A549 (cell line): Measurements from ENCODE around the gene GNA15. TPM values are rescaled to one million over a fixed set of nuclear protein-coding genes. Genes with fewer than 3 reads are reported as not detected.

ENCODE experiments used
- ATAC-seq, 2 experiments: fragments of 200-7000 bp in 1 of 2; fragments of >200 bp in 1 of 2; cut with Nextera tagmentation in 1 of 2; cut with Tn5 transposase in 1 of 2; 3 replicates each; pipeline versions ENCODE4 v1.8.0 to v1.9.1; 2018 to 2020; ENCODE audit warnings: mild to moderate bottlenecking in 1 of 2, moderate library complexity in 1 of 2
- CTCF ChIA-PET: fragments of 300-600 bp; sonication (Branson Sonifier 250); formaldehyde crosslinking; extraction: SDS; loops from one replicate; lab custom pipeline; 2021; ENCODE audit warnings: antibody characterized with exemption, inconsistent platforms; lab: Yijun Ruan, JAX
- POLR2A ChIA-PET: fragments of 350-600 bp; formaldehyde crosslinking; extraction: SDS; loops from one replicate; lab custom pipeline; 2021; ENCODE audit warnings: antibody characterized with exemption, inconsistent platforms; lab: Yijun Ruan, JAX
- DNase-seq, 2 experiments: peaks; one replicate each; pipeline versions ENCODE4 v3.0.0 to v3.0.0-alpha.2; 2011 to 2016; ENCODE audit warnings: low read depth in 1 of 2, low spot score in 1 of 2
- FAIRE-seq: peaks from 2 replicates; lab custom pipeline; 2011; peaks lifted over from hg19 to GRCh38; lab: Jason Lieb, UNC
- H3K27ac ChIP-seq, 2 experiments: fragments of >200 bp; sonication (Bioruptor Twin); formaldehyde crosslinking; 3 replicates each; pipeline ENCODE4 v1.5.1; 2016 to 2017
- H3K4me1 ChIP-seq: fragments of >200 bp; sonication (Bioruptor Twin); formaldehyde crosslinking; 3 replicates; pipeline ENCODE4 v1.6.1; 2016
- H3K4me2 ChIP-seq: fragments of >200 bp; sonication (Bioruptor Twin); formaldehyde crosslinking; 3 replicates; pipeline ENCODE4 v1.6.1; 2016
- H3K4me3 ChIP-seq: fragments of >200 bp; sonication (Bioruptor Twin); formaldehyde crosslinking; 3 replicates; pipeline ENCODE4 v1.5.1; 2016
- H3K9me3 ChIP-seq: fragments of >200 bp; sonication (Bioruptor Twin); formaldehyde crosslinking; 3 replicates; pipeline ENCODE4 v1.6.1; 2016
- CBX2 ChIP-seq: fragments of 200-600 bp; sonication (generic); IDR thresholded peaks from 2 replicates; pipeline ENCODE4 v1.6.1; 2016; ENCODE audit warnings: low read depth, mild to moderate bottlenecking, borderline replicate concordance
- CEBPB ChIP-seq, 2 experiments: fragments of >200 bp in 1 of 2; sonication (Bioruptor Twin) in 1 of 2; formaldehyde crosslinking in 1 of 2; IDR thresholded peaks; 2 replicates each; pipeline ENCODE4 v1.6.1; 2012 to 2016
- CHD4 ChIP-seq: fragments of 200-600 bp; sonication (generic); IDR thresholded peaks from 2 replicates; pipeline ENCODE4 v1.6.1; 2016; ENCODE audit warnings: antibody characterized with exemption, mild to moderate bottlenecking, borderline replicate concordance
- ESRRA ChIP-seq: fragments of 150-350 bp; IDR thresholded peaks from 2 replicates; pipeline ENCODE4 v1.6.1; 2014; ENCODE audit warnings: mild to moderate bottlenecking, low read length, borderline replicate concordance
- FOSB ChIP-seq: fragments of 250-450 bp; sonication (Bioruptor Pico); IDR thresholded peaks from 2 replicates; pipeline ENCODE4 v1.5.0; 2020; ENCODE audit warnings: mild to moderate bottlenecking, moderate library complexity
- FOSL2 ChIP-seq, 2 experiments: fragments of 450-650 bp in 1 of 2; fragments of >200 bp in 1 of 2; sonication (Bioruptor Twin) in 1 of 2; formaldehyde crosslinking; IDR thresholded peaks; 2 replicates each; pipeline versions ENCODE4 v1.5.0 to v1.6.1; 2016 to 2020; ENCODE audit warnings: mild to moderate bottlenecking in 1 of 2, moderate library complexity in 1 of 2
- HEYL ChIP-seq: fragments of 250-450 bp; sonication (Bioruptor Pico); IDR thresholded peaks from 2 replicates; pipeline ENCODE4 v1.8.0; 2021; ENCODE audit warnings: mild to moderate bottlenecking, moderate library complexity
- JUNB ChIP-seq: fragments of >200 bp; sonication (Bioruptor Twin); formaldehyde crosslinking; IDR thresholded peaks from 2 replicates; pipeline ENCODE4 v1.6.1; 2016
- KDM5A ChIP-seq: fragments of 200-600 bp; sonication (generic); IDR thresholded peaks from 2 replicates; pipeline ENCODE4 v1.6.1; 2016; ENCODE audit warnings: antibody characterized with exemption, mild to moderate bottlenecking
- POLR2AphosphoS2 ChIP-seq: conservative IDR thresholded peaks from 2 replicates; pipeline ENCODE4 v1.6.1; 2012; ENCODE audit warnings: low read length, improper control_type of control experiment, inconsistent platforms
- RCOR1 ChIP-seq: fragments of 150-350 bp; IDR thresholded peaks from 2 replicates; pipeline ENCODE4 v1.6.1; 2014; ENCODE audit warnings: antibody characterized with exemption, low read length, low read depth
- SREBF2 ChIP-seq: fragments of 450-650 bp; IDR thresholded peaks from 2 replicates; pipeline ENCODE4 v1.6.1; 2014; ENCODE audit warnings: mild to moderate bottlenecking, moderate library complexity
- TFCP2L1 ChIP-seq: fragments of 250-450 bp; sonication (Bioruptor Pico); IDR thresholded peaks from 2 replicates; pipeline ENCODE4 v1.5.0; 2021; ENCODE audit warnings: mild to moderate bottlenecking
- ZFP36 ChIP-seq: fragments of 450-650 bp; IDR thresholded peaks from 2 replicates; pipeline ENCODE4 v1.6.1; 2014; ENCODE audit warnings: borderline replicate concordance; ENCODE audit not compliant: partially characterized antibody
- WGBS: methylation state at CpG from one replicate; pipeline ENCODE4 v1.1.6; 2017; ENCODE audit errors: missing lambda C conversion rate; 5-methylcytosine and 5-hydroxymethylcytosine counted together
- polyA plus RNA-seq, 4 experiments: library from polyadenylated mRNA; depleted of rRNA in 3 of 4; stranded (reverse); fragments of >200 nt; fragmentation: RNase III in 1 of 4; extraction: RNeasy Plus Mini Kit Qiagen cat#74134 plus additional on column Dnase treatment in 1 of 4; gene quantifications; 2 replicates in 3 of 4; 3 replicates in 1 of 4; pipeline ENCODE4 v1.2.3, GENCODE V29; 2011 to 2017
- TF ChIP-seq, protein P1 (sequence below): fragments of >200 bp; sonication (Bioruptor Twin); formaldehyde crosslinking; IDR thresholded peaks from 3 replicates; pipeline ENCODE4 v1.6.1; 2016
- TF ChIP-seq, protein P2 (sequence below): fragments of 250-450 bp; sonication (Bioruptor Pico); IDR thresholded peaks from 2 replicates; pipeline ENCODE4 v1.5.0; 2020; ENCODE audit warnings: low read depth, mild to moderate bottlenecking, moderate library complexity
- TF ChIP-seq, protein P3 (sequence below): fragments of 150-350 bp; IDR thresholded peaks from 2 replicates; pipeline ENCODE4 v1.6.1; 2014; ENCODE audit warnings: low read depth, mild to moderate bottlenecking, low read length

The GNA15 gene
- polyA plus RNA-seq, 2 of the 4 experiments (the other 2 are of a cell fraction) = 0.06 TPM; not detected in 1

DNA sequence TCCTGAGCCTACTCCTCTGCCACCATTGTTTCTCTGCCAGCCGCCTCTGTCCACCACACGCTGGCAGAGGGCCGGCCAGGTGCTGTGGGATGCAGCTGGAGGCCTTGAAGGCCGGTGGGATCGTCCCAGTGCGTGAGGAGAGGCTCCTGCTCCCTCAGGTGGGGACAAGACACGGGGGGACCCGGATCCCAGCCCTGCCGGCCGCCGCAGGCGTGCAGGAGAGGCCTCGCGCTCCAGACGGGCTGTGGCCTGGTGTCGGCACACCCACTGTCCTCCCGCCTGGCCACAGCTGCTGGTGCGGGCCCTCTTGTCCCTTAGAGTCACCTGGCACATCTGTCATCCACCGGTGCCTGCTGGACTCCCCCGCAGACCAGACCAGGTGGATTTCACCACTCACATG lies 18.1 kb upstream of the GNA15 start:
- POLR2A ChIA-PET = no interaction called here
- CTCF ChIA-PET = interaction anchor here (1.0 to 3.0 kb wide), 6 partner anchors 9 to 150 kb away, joined by 3 to 17 read pairs (median 6); no protein-coding TSS in a partner anchor
- no peak for ATAC-seq
- Histone ChIP-seq H3K27ac (no peak overlapping the region), H3K4me2 (no peak overlapping the region), H3K9me3 (no peaks in the 10 kb centered on the region), H3K4me1 (peaks cover 18% of the 10 kb centered on the region), H3K4me3 (no peak overlapping the region)
- no peak for DNase-seq
- 100% methylated on average over 1 of the region's 20 CpGs for WGBS
- TF ChIP-seq TFCP2L1 (CRISPR knock-in tag) (no peak), POLR2AphosphoS2 (no peak), CBX2 (no peak), KDM5A (no peak), SREBF2 (no peak), RCOR1 (no peak), ESRRA (no peak), HEYL (no peak), CEBPB (IDR thresholded peaks at IDR 0.05) (no peak), ZFP36 (no peak)
- TF ChIP-seq, protein P1, sequence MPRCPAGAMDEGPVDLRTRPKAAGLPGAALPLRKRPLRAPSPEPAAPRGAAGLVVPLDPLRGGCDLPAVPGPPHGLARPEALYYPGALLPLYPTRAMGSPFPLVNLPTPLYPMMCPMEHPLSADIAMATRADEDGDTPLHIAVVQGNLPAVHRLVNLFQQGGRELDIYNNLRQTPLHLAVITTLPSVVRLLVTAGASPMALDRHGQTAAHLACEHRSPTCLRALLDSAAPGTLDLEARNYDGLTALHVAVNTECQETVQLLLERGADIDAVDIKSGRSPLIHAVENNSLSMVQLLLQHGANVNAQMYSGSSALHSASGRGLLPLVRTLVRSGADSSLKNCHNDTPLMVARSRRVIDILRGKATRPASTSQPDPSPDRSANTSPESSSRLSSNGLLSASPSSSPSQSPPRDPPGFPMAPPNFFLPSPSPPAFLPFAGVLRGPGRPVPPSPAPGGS = no peak
- FAIRE-seq = no peak

DNA sequence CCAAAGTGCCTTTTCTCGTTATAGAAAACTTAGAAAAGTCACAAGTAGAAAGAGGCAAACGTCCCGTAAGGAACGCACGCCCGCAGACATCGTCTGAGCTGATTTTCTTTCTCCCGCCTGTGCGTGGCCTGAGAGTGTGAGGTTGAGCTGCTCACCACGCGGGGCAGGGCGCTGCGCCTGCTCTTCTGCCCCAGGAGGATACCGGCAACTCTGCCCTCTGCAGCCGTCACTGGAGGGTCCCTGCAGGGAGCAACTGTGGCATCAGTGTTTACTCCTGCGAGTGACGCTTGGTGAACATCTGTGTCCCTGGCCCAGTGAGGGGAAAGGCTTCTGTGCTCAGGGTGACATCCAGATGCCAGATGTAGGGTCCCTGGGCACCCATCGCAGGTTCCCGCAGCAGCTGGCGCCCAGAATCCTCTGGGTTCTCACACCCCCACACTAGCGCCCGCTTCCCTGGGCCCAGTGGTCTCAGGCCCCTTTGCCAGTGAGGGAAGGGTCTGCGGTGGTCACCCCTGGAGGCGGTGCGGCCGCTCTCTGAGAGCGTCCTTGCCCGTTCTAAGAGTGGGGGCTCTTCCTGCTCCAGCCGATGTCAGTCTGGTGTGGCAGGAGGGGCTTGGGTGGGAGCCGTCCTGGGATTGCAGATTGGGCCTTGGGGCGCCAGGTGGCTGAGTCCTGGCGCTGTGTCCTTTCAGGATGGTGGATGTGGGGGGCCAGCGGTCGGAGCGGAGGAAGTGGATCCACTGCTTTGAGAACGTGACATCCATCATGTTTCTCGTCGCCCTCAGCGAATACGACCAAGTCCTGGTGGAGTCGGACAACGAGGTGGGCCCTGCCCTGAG lies 17.4 kb upstream of the GNA15 start:
- TF ChIP-seq, protein P2, sequence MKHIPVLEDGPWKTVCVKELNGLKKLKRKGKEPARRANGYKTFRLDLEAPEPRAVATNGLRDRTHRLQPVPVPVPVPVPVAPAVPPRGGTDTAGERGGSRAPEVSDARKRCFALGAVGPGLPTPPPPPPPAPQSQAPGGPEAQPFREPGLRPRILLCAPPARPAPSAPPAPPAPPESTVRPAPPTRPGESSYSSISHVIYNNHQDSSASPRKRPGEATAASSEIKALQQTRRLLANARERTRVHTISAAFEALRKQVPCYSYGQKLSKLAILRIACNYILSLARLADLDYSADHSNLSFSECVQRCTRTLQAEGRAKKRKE (CRISPR knock-in tag) = no peak
- TF ChIP-seq JUNB = no peak
- no peak for TF ChIP-seq FOSB (CRISPR knock-in tag)
- no peak for TF ChIP-seq POLR2AphosphoS2
- no peak for TF ChIP-seq FOSL2 (IDR thresholded peaks at IDR 0.05)
- no peak for TF ChIP-seq FOSL2 (CRISPR knock-in tag; IDR thresholded peaks at IDR 0.05)
- TF ChIP-seq, protein P1 = no peak
- TF ChIP-seq, protein P3, sequence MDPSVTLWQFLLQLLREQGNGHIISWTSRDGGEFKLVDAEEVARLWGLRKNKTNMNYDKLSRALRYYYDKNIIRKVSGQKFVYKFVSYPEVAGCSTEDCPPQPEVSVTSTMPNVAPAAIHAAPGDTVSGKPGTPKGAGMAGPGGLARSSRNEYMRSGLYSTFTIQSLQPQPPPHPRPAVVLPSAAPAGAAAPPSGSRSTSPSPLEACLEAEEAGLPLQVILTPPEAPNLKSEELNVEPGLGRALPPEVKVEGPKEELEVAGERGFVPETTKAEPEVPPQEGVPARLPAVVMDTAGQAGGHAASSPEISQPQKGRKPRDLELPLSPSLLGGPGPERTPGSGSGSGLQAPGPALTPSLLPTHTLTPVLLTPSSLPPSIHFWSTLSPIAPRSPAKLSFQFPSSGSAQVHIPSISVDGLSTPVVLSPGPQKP = no peak
- no peak for TF ChIP-seq CHD4
- TF ChIP-seq, all 56 proteins: peak for 0
- no peak overlapping the region for H3K4me2 ChIP-seq
- 92% methylated on average over 29 of the region's 42 CpGs for WGBS
- H3K27ac ChIP-seq = no peak overlapping the region
- DNase-seq (no peak), FAIRE-seq (no peak), ATAC-seq (no peak)
- ChIA-PET POLR2A (no interaction called here), CTCF (interaction anchor here (1.0 to 3.0 kb wide), 5 partner anchors 10 to 150 kb away, joined by 3 to 17 read pairs (median 8); no protein-coding TSS in a partner anchor)
- peaks cover 18% of the 10 kb centered on the region for H3K4me1 ChIP-seq
- H3K9me3 ChIP-seq = no peaks in the 10 kb centered on the region
- no peak overlapping the region for H3K4me3 ChIP-seq
